ENCODE results near the gene BLOC1S3. TPM values are rescaled to one million over a fixed set of nuclear protein-coding genes. Genes with fewer than 3 reads are reported as not detected.

BLOC1S3 gene
- total RNA-seq = 12.5 TPM

DNA sequence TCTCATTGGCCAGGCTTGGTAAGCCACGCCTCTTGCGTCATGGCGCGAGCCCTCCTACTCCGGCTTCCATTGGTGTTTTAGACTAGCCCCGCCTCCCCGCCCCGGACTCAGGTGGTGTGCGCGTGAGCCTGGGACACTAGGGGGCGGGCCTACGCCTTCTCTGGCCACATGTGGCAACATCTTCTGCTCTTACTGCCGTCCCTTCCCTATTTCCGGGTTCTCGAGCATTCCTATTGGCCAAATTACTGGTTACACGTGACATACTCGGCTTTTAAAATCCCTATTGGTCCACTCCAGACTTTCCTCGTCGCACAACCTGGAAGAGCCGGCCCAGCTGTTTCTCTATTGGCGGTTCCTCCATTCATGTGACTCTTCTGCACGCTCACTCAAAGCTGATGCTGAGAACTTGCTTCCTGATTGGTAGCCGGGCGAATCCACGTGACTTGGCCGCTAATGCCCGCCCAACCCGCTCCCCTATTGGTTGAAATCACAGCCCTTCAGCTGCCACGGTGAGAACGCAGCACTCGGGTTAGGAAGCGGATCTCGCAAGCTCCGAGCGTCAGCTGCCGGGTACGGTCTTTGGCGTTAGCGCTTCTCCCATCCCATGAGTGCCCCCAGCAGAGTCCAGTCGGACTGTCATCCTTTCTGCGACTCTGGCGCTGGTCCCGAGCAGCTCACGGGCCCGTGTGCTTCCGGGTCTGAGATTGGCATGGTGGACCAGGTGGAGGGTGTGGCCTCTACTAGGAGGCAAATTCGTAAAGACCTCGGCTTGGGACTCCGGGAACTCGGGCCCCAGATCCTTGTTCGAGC, at the start of gene BLOC1S3:
BLOC1S3 (plus strand) TSS at position 523 of the 810 bp plus-strand sequence. CDS start 513 bp downstream, outside the sequence.
- DNase-seq (ENCODE audit: extremely low spot score in 2 of 2) = peak; percentile 100
- Histone ChIP-seq H3K4me1 (peaks cover 43% of the 10 kb centered on the region), H3K36me3 (peaks cover 0 to 11% of the 10 kb centered on the region in 2 donors), H3K27me3 (no peaks in the 10 kb centered on the region), H3K9me3 (no peaks in the 10 kb centered on the region), H3K27ac (peak within 1 kb of the TSS; percentile 93), H3K4me3 (peak within 1 kb of the TSS; percentile 67 to 89)
- TF ChIP-seq, protein P1, sequence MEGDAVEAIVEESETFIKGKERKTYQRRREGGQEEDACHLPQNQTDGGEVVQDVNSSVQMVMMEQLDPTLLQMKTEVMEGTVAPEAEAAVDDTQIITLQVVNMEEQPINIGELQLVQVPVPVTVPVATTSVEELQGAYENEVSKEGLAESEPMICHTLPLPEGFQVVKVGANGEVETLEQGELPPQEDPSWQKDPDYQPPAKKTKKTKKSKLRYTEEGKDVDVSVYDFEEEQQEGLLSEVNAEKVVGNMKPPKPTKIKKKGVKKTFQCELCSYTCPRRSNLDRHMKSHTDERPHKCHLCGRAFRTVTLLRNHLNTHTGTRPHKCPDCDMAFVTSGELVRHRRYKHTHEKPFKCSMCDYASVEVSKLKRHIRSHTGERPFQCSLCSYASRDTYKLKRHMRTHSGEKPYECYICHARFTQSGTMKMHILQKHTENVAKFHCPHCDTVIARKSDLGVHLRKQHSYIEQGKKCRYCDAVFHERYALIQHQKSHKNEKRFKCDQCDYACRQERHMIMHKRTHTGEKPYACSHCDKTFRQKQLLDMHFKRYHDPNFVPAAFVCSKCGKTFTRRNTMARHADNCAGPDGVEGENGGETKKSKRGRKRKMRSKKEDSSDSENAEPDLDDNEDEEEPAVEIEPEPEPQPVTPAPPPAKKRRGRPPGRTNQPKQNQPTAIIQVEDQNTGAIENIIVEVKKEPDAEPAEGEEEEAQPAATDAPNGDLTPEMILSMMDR (IDR thresholded peaks at IDR 0.05) = peak in 2 of 3 experiments; percentile 13 to 43
- TF ChIP-seq POLR2AphosphoS5 (IDR thresholded peaks at IDR 0.05; ENCODE audit: insufficient read depth in 1 of 2, low read depth in 1 of 2) (peak; percentile 94 to 95), POLR2A (IDR thresholded peaks at IDR 0.05) (peak in 1 of 2 donors; percentile 73)
- intact Hi-C loops (cut with DNase I) = loop anchor here (5.0 kb wide), 1 partner anchor 286 kb away; the partner anchor contains the start of gene TOMM40

DNA sequence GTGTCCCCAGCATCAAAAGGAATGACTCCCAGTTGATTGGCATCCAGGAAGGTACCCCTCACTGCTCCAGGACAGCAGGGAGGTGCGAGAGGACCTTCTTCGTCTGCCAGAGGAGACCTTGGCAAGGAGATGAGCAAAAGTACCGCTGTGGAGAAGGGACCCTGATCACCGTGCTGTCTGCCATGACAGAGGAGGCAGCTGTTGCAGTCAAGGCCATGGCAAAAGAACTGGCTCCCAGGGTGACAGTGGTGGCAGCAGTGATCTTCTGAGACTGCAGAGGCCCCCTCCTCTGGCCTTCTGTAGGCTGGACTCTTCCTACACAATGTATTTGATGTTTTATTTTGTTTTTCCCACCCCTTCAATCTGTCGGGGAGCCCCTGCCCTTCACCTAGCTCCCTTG, 49.8 kb upstream of the BLOC1S3 start:
- H3K36me3 ChIP-seq = no peaks in the 10 kb centered on the region
- no peaks in the 10 kb centered on the region for H3K9me3 ChIP-seq
- intact Hi-C loops (cut with DNase I) = no loop called here
- peaks cover 15% of the 10 kb centered on the region for H3K4me1 ChIP-seq
- no peak overlapping the region for H3K27ac ChIP-seq
- H3K4me3 ChIP-seq = no peak overlapping the region
- DNase-seq (ENCODE audit: extremely low spot score in 2 of 2) = no peak
- no peaks in the 10 kb centered on the region for H3K27me3 ChIP-seq
- TF ChIP-seq POLR2A (IDR thresholded peaks at IDR 0.05) (no peak), POLR2AphosphoS5 (IDR thresholded peaks at IDR 0.05; ENCODE audit: insufficient read depth in 1 of 2, low read depth in 1 of 2) (no peak)
- TF ChIP-seq, protein P1 (IDR thresholded peaks at IDR 0.05) = no peak

- H3K4me3 ChIP-seq = no peak overlapping the region
- TF ChIP-seq, protein P1 (IDR thresholded peaks at IDR 0.05) = no peak
- TF ChIP-seq POLR2A (IDR thresholded peaks at IDR 0.05) (no peak), POLR2AphosphoS5 (IDR thresholded peaks at IDR 0.05; ENCODE audit: insufficient read depth in 1 of 2, low read depth in 1 of 2) (no peak)
- no peaks in the 10 kb centered on the region for H3K27me3 ChIP-seq
- no peaks in the 10 kb centered on the region for H3K36me3 ChIP-seq
- intact Hi-C loops (cut with DNase I) = no loop called here
- DNase-seq (ENCODE audit: extremely low spot score in 2 of 2) = no peak
- H3K4me1 ChIP-seq = peaks cover 9% of the 10 kb centered on the region
- H3K27ac ChIP-seq = no peak overlapping the region
- no peaks in the 10 kb centered on the region for H3K9me3 ChIP-seq
Measured at GRCh38 chr19:45130236-45130635, 48.3 kb upstream of the BLOC1S3 start.

DNA sequence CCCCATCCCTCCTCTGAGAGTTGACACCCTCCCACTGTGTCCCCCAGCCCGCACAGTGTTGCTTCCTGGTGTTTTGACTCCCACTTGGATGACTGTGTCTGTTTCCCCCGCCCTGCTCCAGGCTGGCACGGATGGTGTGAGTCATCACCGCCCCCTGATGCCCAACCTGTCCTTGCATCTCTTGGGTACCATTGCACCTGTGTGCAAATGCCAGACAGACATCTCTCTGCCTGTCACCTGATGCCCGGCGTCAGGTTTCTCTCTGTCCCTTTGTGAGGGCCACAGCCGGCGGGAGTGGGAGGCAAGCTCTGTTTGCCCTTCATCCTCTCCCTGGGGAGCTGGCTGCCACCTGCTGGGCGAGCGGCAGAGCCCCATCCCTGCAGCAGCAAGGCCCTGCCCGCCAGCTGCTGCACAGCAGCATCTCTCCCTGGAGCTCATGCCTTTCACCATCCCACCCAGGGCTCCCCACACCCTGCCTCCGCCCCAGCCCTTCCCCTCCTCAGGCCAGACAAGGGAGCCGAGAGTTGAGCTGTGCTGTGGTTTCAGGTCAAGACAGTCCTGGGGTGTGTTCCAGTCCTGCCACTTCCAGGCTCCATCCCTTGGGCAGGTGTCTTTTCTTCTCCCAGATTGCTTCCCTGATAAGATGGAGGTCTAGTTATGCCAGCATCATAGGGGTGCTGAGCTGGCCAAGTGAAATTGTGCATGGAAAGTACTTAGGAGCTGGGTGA, 47.5 kb upstream of the BLOC1S3 start:
- intact Hi-C loops (cut with DNase I) = no loop called here
- Histone ChIP-seq H3K27ac (no peak overlapping the region), H3K36me3 (no peaks in the 10 kb centered on the region), H3K4me1 (peaks cover 3% of the 10 kb centered on the region), H3K4me3 (no peak overlapping the region), H3K9me3 (no peaks in the 10 kb centered on the region), H3K27me3 (no peaks in the 10 kb centered on the region)
- TF ChIP-seq POLR2AphosphoS5 (IDR thresholded peaks at IDR 0.05; ENCODE audit: insufficient read depth in 1 of 2, low read depth in 1 of 2) (no peak), POLR2A (IDR thresholded peaks at IDR 0.05) (no peak)
- TF ChIP-seq, protein P1 (IDR thresholded peaks at IDR 0.05) = no peak
- DNase-seq (ENCODE audit: extremely low spot score in 2 of 2) = no peak
